Fibroblast of mammary gland (primary cell): ENCODE results near the gene C1QB.

Experiments used
- DNase-seq: peaks from one replicate; pipeline ENCODE4 v3.0.0-alpha.2; 2010; ENCODE audit warnings: low read depth
- H3K4me3 ChIP-seq: 2 replicates; pipeline ENCODE4 v1.5.1; 2011; ENCODE audit warnings: low read depth, mild to moderate bottlenecking, low read length, moderate library complexity; ENCODE audit not compliant: control insufficient read depth
- TF ChIP-seq, protein P1 (sequence below): conservative IDR thresholded peaks from 2 replicates; pipeline ENCODE4 v1.5.1; 2011; ENCODE audit warnings: low read depth, low read length, inconsistent platforms; ENCODE audit not compliant: control insufficient read depth, insufficient read depth

Gene C1QB

GRCh38 chr1:22619252-22619651 lies 33.8 kb upstream of the C1QB start:
- no peak overlapping the region for H3K4me3 ChIP-seq
- TF ChIP-seq, protein P1, sequence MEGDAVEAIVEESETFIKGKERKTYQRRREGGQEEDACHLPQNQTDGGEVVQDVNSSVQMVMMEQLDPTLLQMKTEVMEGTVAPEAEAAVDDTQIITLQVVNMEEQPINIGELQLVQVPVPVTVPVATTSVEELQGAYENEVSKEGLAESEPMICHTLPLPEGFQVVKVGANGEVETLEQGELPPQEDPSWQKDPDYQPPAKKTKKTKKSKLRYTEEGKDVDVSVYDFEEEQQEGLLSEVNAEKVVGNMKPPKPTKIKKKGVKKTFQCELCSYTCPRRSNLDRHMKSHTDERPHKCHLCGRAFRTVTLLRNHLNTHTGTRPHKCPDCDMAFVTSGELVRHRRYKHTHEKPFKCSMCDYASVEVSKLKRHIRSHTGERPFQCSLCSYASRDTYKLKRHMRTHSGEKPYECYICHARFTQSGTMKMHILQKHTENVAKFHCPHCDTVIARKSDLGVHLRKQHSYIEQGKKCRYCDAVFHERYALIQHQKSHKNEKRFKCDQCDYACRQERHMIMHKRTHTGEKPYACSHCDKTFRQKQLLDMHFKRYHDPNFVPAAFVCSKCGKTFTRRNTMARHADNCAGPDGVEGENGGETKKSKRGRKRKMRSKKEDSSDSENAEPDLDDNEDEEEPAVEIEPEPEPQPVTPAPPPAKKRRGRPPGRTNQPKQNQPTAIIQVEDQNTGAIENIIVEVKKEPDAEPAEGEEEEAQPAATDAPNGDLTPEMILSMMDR = no peak
- no peak for DNase-seq

DNA sequence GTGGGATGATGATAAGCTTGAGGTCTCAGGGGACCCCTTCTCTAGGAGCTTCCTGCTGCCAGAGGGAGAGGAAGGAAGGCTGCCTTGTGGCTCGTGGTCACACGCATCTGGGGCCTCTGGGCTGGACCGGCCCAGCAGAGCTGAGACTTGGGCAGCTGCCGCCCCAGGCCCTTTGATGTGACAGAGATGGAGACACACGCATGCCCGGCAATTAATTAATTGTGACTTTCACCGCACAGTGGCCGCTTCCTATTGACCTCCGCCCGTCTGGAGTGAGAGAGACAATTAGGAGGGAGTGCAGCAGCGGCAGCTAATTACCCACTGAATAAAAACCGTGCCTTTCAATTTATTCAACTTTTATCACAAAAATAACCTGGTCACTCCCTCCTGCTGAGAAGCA lies 33.2 kb upstream of the C1QB start:
- TF ChIP-seq, protein P1 = no peak

DNA sequence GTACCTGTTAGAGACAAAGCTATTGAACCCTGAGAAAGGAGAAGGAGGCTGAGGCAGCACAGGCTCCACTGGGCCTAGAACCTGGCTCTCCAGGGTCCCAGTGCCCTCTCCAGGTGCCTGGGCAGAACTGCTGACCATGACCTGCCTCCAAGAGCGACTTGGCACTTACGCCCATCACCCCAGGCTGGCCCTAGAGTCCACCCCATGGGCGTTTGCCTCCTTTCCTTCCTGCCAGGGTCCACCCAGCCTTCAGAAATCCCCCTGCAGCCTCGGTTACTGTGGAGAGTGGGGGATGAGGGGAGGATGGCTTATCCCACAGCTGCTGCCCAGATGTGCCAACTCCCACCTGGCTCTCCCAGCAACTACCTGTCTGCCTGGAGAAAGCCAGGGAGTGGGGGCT lies 31.3 kb upstream of the C1QB start:
- TF ChIP-seq, protein P1 = no peak
- no peak overlapping the region for H3K4me3 ChIP-seq
- DNase-seq = no peak

More for the DNA sequence above, 33.2 kb upstream of the C1QB start:
- DNase-seq = no peak
- H3K4me3 ChIP-seq = no peak overlapping the region

GRCh38 chr1:22625262-22625925 lies 27.6 kb upstream of the C1QB start:
- no peak for DNase-seq
- H3K4me3 ChIP-seq = no peak overlapping the region
- TF ChIP-seq, protein P1 = no peak

DNA sequence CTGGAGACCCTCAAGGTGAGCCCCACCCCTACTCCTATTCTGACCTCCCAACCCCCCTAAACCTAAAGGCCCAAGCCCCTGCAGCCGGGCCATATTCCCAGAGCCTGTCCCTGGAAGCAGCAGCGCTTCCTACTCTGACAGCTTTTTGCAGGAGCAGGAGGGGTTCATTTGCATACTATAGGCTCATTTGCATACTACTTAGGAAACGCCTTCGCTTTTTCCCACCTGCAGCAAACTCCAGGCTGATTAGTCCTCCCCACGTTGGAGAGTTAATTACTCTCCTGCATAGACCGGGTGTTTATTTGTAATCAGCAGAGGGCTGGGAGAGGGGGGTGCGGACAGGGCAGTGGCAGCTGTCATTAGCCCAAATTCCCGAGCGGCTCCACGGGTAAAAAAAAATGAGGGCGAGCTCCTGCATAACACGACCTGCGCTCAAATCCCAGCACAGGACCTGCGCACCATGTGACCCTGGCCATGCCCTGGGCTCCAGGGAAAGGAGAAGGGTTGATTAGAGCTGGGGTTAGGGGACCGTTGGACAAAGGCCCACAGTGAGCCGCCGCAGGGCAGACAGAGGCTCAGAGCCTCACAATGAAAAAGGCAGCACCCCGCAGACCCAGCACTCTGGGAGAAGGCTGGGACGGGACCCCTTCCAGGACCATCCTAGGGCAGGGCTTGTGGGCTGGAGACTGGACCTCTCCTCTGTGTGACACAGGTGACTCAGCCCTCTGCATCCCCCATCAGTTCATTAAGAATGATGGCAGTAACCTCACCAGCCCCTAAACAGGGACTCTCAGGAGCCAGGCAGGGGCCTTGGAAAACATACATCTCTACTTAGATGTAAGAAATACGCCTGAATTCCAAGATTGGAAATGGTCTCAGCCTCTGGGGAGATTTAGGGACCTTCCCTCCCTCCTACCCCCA lies 26.5 kb upstream of the C1QB start:
- no peak overlapping the region for H3K4me3 ChIP-seq
- DNase-seq = no peak
- TF ChIP-seq, protein P1 = no peak

DNA sequence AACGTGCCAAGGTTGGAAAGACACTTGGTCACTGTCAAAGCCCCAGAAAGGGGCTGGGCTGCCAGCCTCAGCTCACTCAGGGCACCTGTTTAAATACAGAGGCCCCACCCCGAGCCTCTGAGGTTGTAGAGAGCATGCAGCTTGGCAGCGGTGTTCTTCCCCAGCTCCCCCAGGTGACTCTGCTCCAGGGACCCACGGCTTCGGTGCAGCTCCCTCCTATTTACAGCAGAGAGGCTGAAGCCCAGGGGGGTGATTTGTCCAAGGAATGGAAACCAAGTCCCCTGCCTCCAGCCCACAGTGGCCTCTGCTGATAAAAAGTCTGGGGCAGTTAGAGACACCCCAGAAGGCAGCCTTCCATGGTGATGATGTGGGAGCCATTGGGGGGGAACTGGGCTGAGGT lies 25.7 kb upstream of the C1QB start:
- H3K4me3 ChIP-seq = no peak overlapping the region
- TF ChIP-seq, protein P1 = no peak
- no peak for DNase-seq
